Endometrium (tissue), 2 donors: ENCODE data around the gene KLRC3.
"Not testable (repeated sequence)": the region's sequence is repeated elsewhere in the genome, so short reads cannot be mapped to it uniquely, and the experiment has no call there.

ENCODE experiments used
- FAIRE-seq: peaks from 2 replicates; lab custom pipeline; 2012; peaks lifted over from hg19 to GRCh38; lab: Jason Lieb, UNC
- donor health status: control.
- donor health status: control.

KLRC3 gene

DNA sequence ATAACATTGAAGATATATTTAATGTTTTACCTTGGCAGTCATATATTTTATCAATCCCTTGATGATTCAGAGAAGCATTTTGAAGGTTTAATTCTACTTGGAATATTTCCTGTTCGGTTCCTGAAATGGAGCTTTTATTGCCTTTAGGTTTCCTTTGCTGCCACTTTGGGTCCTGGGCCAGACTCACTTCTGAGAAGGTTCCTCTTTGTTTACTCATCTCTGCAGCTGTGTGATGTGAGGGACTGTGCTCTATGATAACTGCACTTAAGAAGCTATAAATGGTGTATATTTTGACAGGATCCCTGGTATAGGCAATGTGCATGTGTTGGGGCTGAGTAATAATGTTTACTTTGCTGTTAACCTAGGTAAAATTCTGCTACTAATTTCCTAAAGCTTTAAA lies at the start of gene KLRC3:
Gene KLRC3, minus strand, starts transcription at position 262 of the 400 bp plus-strand sequence. Its CDS starts 45 bp downstream, at position 217.
- FAIRE-seq, result not testable (repeated sequence)

DNA sequence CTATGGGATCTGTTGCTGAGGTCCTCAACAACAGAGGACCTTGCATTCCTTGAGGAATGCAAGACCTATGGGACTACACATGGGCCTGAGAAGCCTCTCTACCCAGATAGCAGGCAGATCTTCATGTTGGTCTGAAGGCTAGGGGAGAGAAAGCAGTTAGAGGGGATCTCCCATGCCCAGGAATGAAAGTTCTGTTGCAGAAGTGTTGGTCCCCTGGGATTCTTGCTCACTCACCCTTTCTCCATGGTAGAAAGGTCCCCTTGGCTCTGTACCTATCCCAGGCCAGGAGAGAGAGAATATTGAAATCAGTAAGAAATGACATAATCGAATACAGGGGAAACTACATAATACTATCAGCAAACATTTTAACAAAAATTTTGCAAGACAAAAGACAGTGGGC lies 49.3 kb upstream of the KLRC3 start:
- FAIRE-seq, result no peak

GRCh38 chr12:10466311-10466710 lies 45.9 kb upstream of the KLRC3 start:
- no peak for FAIRE-seq

DNA sequence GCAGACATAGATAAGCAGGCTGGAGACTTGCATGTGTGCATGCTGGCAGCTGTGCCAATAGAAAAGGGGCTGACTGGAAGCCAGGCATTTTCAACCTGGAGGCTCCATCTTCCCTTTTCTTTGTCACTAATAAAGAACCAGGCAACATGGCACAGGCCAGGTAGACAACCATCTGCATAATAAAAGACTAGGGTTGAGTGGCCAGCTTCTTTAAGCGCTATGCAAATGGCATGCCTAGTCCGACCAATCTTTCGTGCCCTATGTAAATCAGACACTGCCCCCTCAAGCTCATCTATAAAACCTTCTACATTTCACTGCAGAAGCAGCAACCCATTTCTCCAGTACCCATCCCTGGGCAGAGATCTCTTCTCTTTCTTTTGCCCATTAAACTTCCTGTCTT lies 37.4 kb upstream of the KLRC3 start:
- FAIRE-seq, result no peak

- no peak for FAIRE-seq
Measured at GRCh38 chr12:10456856-10457255, 36.5 kb upstream of the KLRC3 start.

GRCh38 chr12:10455766-10456165 lies 35.4 kb upstream of the KLRC3 start:
- peak; percentile 57 for FAIRE-seq

GRCh38 chr12:10454531-10454930 lies 34.1 kb upstream of the KLRC3 start:
- FAIRE-seq, result no peak

- no peak for FAIRE-seq
Measured at GRCh38 chr12:10453156-10453555, 32.8 kb upstream of the KLRC3 start, which contains the start of gene KLRC1. Gene KLRC1 (minus strand): TSS chr12:10453377. CDS start chr12:10451156, 2,221 bp downstream.

DNA sequence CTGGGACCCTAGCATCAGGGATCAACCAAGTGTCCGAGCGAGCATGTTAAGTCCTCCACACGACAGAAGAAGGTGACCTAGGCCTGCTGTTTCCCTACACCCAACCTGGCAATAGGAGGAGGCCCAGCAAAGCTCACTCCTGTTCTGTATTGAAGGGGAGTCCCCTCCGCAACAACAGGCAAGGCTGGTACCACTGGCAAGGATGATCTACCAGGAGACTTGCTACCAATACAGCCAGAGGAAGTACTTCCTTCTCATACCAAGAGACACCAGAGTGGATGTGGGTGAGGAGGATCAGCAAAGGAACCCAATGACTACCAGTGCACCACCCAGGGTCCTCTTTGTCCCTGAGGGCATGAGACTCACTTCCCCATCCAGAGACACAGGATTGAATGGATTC lies 27.8 kb upstream of the KLRC3 start:
- no peak for FAIRE-seq

GRCh38 chr12:10446052-10446451 lies 25.7 kb upstream of the KLRC3 start:
- not testable (repeated sequence) for FAIRE-seq

GRCh38 chr12:10441144-10441543 lies 20.7 kb upstream of the KLRC3 start:
- FAIRE-seq, result not testable (repeated sequence)

- not testable (repeated sequence) for FAIRE-seq
Measured at GRCh38 chr12:10439608-10440274, 19.3 kb upstream of the KLRC3 start.

GRCh38 chr12:10437601-10438000 lies 17.2 kb upstream of the KLRC3 start:
- FAIRE-seq, result not testable (repeated sequence)

DNA sequence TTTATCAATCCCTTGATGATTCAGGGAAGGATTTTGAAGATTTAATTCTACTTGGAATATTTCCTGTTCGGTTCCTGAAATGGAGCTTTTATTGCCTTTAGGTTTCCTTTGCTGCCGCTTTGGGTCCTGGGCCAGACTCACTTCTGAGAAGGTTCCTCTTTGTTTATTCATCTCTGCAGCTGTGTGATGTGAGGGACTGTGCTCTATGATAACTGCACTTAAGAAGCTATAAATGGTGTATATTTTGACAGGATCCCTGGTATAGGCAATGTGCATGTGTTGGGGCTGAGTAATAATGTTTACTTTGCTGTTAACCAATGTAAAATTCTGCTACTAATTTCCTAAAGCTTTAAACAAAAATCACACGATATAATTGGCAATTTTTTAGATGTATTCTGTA lies 15.4 kb upstream of the KLRC3 start, which contains the start of gene KLRC2:
Gene KLRC2, minus strand, starts transcription at position 195 of the 400 bp plus-strand sequence. Its CDS starts 24 bp downstream, at position 171.
- not testable (repeated sequence) for FAIRE-seq

- FAIRE-seq, result not testable (repeated sequence)
Measured at GRCh38 chr12:10430623-10431022, 10.2 kb upstream of the KLRC3 start.

- not testable (repeated sequence) for FAIRE-seq
Measured at GRCh38 chr12:10425938-10426337, 5.5 kb upstream of the KLRC3 start.

DNA sequence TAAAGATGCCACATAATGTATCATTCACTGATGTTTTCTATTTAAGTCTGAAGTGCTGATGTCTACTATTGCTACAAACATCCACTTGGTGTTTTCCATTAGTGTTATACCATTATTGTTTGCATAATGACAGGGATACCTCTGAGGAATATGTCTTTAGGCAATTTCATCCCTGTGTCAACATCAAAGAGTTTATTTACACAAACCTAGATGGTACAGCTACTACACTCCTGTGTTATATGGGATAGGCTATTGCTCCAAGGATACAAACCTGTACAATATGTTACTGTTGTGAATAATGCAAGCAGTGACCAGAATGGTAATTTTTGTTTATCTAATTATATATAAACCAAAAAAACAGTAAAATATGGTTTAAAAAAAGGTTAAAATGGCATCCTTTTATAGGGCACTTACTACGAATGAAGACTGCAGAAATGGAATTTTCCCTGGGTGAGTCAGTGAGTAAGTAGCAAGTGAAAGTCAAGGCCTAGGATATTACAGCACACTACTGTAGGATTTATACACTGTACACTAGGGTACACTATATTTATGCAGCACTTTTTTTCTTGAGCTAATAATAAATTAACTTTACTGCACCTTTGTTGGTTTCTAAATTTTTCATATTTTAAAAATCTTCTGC lies 4.0 kb upstream of the KLRC3 start:
- peak; percentile 61 for FAIRE-seq

DNA sequence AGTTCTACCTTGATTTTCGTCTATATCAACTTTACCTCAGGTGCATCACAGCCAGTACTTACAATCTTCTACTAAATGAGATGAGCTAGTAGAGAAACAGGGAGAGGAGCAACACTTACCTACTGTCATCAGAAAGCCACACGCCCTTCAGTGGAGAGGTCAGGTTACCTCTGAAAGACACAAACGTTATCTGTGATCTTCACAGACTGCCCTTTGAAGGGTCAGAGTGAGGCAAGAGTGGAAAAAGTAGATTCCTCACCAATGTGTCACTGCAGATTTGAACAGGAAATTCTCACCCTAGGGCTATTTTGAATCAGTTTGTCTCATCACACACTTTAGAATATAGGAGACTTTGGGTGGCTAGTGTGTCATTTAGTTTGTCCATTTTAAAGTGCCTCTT lies 1.8 kb upstream of the KLRC3 start:
- not testable (repeated sequence) for FAIRE-seq

DNA sequence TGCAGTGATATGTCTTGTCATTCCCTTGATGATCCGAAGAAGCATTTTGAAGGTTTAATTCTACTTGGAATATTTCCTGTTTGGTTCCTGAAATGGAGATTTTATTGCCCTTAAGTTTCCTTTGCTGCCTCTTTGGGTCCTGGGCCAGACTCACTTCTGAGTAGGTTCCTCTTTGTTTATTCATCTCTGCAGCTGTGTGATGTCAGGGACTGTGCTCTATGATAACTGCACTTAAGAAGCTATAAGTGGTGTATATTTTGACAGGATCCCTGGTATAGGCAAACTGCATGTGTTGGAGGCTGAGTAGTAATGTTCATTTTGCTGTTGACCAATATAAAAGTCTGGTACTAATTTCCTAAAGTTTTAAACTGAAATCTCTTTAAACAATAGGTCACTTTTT lies 11.0 kb downstream of the KLRC3 start, which contains the start of gene KLRC4:
Gene KLRC4, minus strand, starts transcription at position 366 of the 400 bp plus-strand sequence. Its CDS starts 182 bp downstream, at position 184.
- no peak for FAIRE-seq

- no peak for FAIRE-seq
Measured at GRCh38 chr12:10408842-10409241, 11.6 kb downstream of the KLRC3 start.

- FAIRE-seq, result no peak
Measured at GRCh38 chr12:10406725-10407124, 13.7 kb downstream of the KLRC3 start.

DNA sequence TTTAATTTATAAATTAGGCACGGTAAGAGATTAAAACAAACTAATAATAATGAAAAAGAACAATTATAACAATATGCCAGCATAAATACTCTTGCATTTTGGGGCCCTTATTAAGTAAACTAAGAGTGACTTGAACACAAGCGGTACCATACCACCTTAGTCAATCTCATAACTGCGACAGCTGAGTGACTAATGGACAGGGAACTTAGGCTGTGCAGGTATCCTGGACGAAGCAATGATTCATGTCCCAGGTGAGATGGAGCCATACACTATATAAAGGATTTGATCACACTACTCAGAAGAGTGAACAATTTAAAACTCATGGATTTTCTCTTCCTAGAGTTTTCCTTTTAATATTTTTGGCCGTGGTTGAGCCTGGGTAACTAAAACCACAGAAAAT lies 15.1 kb downstream of the KLRC3 start:
- FAIRE-seq, result no peak

GRCh38 chr12:10404798-10405197 lies 15.6 kb downstream of the KLRC3 start:
- no peak for FAIRE-seq
